Motor neuron (in vitro differentiated cells): ENCODE data around the gene OR5A2. TPM values are rescaled to one million over a fixed set of nuclear protein-coding genes. Genes with fewer than 3 reads are reported as not detected.

Experiments used
- ATAC-seq, 8 experiments: fragments of 200-7000 bp; cut with Tn5 transposase; replicated peaks in 6 of 8; 2 replicates each; pipeline ENCODE4 v1.8.0; 2021; ENCODE audit warnings: mild to moderate bottlenecking in 8 of 8, moderate library complexity in 8 of 8
- H3K27ac ChIP-seq, 2 donors: fragments of 250-450 bp; sonication (Bioruptor Pico); 2 replicates each; pipeline ENCODE4 v1.9.0; 2021; ENCODE audit warnings: antibody characterized with exemption in 2 of 2, mild to moderate bottlenecking in 2 of 2, moderate library complexity in 1 of 2
- H3K4me1 ChIP-seq, 2 donors: fragments of 250-450 bp; sonication (Bioruptor Pico); replicated peaks in 1 of 2; 2 replicates each; pipeline ENCODE4 v1.6.1; 2021; ENCODE audit warnings: antibody characterized with exemption in 2 of 2, mild to moderate bottlenecking in 2 of 2, moderate library complexity in 1 of 2
- H3K4me3 ChIP-seq, 5 donors: fragments of 250-450 bp; sonication (Bioruptor Pico); 2 replicates each; pipeline ENCODE4 v1.9.0; 2021; ENCODE audit warnings: antibody characterized with exemption in 5 of 5, mild to moderate bottlenecking in 5 of 5, moderate library complexity in 4 of 5
- WGBS, 10 experiments: fragments of 450-650 bp; shearing (Covaris generic); methylation state at CpG; one replicate each; pipeline ENCODE4 v1.0.0; 2022; 5-methylcytosine and 5-hydroxymethylcytosine counted together
- in situ Hi-C, 9 experiments: fragments of 400-800 bp; cut with MboI; loops; one replicate each; pipeline ENCODE4 v1.15.0; 2021; ENCODE audit warnings: low sequenced_read_pairs in 9 of 9, low pct_unique_long_range_greater_than_20kb in 2 of 9; ENCODE audit not compliant: unreplicated experiment in 9 of 9
- total RNA-seq, 8 experiments: library from RNA; unstranded; fragments of 300-600 nt; gene quantifications; 2 replicates each; pipeline versions ENCODE4 v1.2.3 to v1.2.4, GENCODE V29; 2022

The OR5A2 gene
- total RNA-seq, 8 experiments from 2014 or later: 0.04 to 0.52 (median 0.12) TPM; not detected in 2

GRCh38 chr11:59368238-59369022 lies 57.8 kb downstream of the OR5A2 start:
- Histone ChIP-seq H3K4me3 (no peak overlapping the region), H3K4me1 (no peaks in the 10 kb centered on the region), H3K27ac (no peak overlapping the region)
- 0 to 100% (median 38%) methylated on average over 1 to 5 of the region's 8 CpGs; no CpG with 5 or more reads in 2 of the 10 experiments for WGBS, 10 experiments
- in situ Hi-C loops: no loop called here
- no peak for ATAC-seq

Other genes with a start within 250 kb of the OR5A2 start
- gene MPEG1, start 213.5 kb downstream of the OR5A2 start, total RNA-seq: 1 to 10 TPM in 2 of 8 experiments, under 1 TPM in 5, not detected in 1; 0.15 to 1.4 (median 0.90) TPM
- gene OR5AN1, start 67.5 kb downstream of the OR5A2 start, total RNA-seq: under 1 TPM in 6 of 8 experiments, not detected in 2; under 0.01 to 0.43 (median 0.05) TPM
- under 1 TPM in 5 of 8 experiments, not detected in 3; 0.05 to 0.33 (median 0.10) TPM for gene OR5A1, start 10.1 kb upstream of the OR5A2 start, total RNA-seq
- gene OR4D6, start 30.5 kb upstream of the OR5A2 start, total RNA-seq: under 1 TPM in 1 of 8 experiments, not detected in 7; 0.57 TPM
- under 1 TPM in 2 of 8 experiments, not detected in 6; 0.14 to 0.43 TPM for gene OR4D10, start 46.9 kb upstream of the OR5A2 start, total RNA-seq
- under 1 TPM in 5 of 8 experiments, not detected in 3; 0.21 to 0.66 (median 0.36) TPM for gene OR4D11, start 77.2 kb upstream of the OR5A2 start, total RNA-seq
- under 1 TPM in 6 of 8 experiments, not detected in 2; 0.05 to 1.00 (median 0.29) TPM for gene OR4D9, start 85.1 kb upstream of the OR5A2 start, total RNA-seq
- 10 to 100 TPM; 21.4 to 52.2 (median 33.2) TPM for gene OSBP, start 189.4 kb upstream of the OR5A2 start, total RNA-seq
- gene PATL1, start 242.6 kb upstream of the OR5A2 start, total RNA-seq: 10 to 100 TPM in 6 of 8 experiments, 1 to 10 TPM in 2; 8.4 to 26.2 (median 14.1) TPM